Endothelial cell of umbilical vein (primary cell): Measurements from ENCODE around the gene PLAC8. TPM values are rescaled to one million over a fixed set of nuclear protein-coding genes. Genes with fewer than 3 reads are reported as not detected.

Experiments
- BruUV-seq: library from RNA; stranded (reverse); fragments of 400-500 nt; replicated peaks from 2 replicates; lab custom pipeline; 2021; lab: Mats Ljungman, UMichigan
- CTCF ChIA-PET: fragments of 300-600, 350-600 bp; sonication (Branson Sonifier 250); formaldehyde crosslinking; loops from one replicate; lab custom pipeline; 2021; ENCODE audit warnings: antibody characterized with exemption, inconsistent platforms; lab: Charles Lee
- POLR2A ChIA-PET: fragments of 300-600, 350-600 bp; sonication (Branson Sonifier 250); formaldehyde crosslinking; loops from one replicate; lab custom pipeline; 2021; ENCODE audit warnings: antibody characterized with exemption, inconsistent platforms; lab: Charles Lee
- DNase-seq: peaks from one replicate; pipeline ENCODE4 v3.0.0-alpha.2; 2011; ENCODE audit warnings: low read depth, low spot score
- FAIRE-seq: peaks from 2 replicates; lab custom pipeline; 2011; peaks lifted over from hg19 to GRCh38; lab: Jason Lieb, UNC
- H2AFZ ChIP-seq: 2 replicates; pipeline ENCODE4 v1.6.0; 2012; ENCODE audit warnings: low read depth, low read length, control low read depth, inconsistent platforms
- H3K27ac ChIP-seq: 2 replicates; pipeline ENCODE4 v1.5.1; 2011; ENCODE audit warnings: low read depth, mild to moderate bottlenecking, control low read depth, low read length, moderate library complexity; ENCODE audit not compliant: insufficient read depth
- H3K27me3 ChIP-seq, 2 experiments: 2 replicates each; pipeline versions ENCODE4 v1.6.0 to v1.6.1; 2011; ENCODE audit warnings: low read length in 2 of 2, mixed read lengths in 1 of 2; ENCODE audit not compliant: control insufficient read depth in 2 of 2, insufficient read depth in 2 of 2
- H3K36me3 ChIP-seq, 2 experiments: 2 replicates in 1 of 2; 3 replicates in 1 of 2; pipeline ENCODE4 v1.5.1; 2011; ENCODE audit warnings: low read length in 2 of 2, mild to moderate bottlenecking in 1 of 2, moderate library complexity in 1 of 2; ENCODE audit not compliant: control insufficient read depth in 2 of 2, insufficient read depth in 2 of 2; ENCODE audit errors: extremely low read depth in 1 of 2
- H3K4me1 ChIP-seq: 3 replicates; pipeline ENCODE4 v1.5.1; 2011; ENCODE audit warnings: mild to moderate bottlenecking, low read length; ENCODE audit not compliant: control insufficient read depth, insufficient read depth; ENCODE audit errors: extremely low read depth
- H3K4me2 ChIP-seq: 2 replicates; pipeline ENCODE4 v1.6.1; 2011; ENCODE audit warnings: low read length, control low read depth, mixed read lengths; ENCODE audit not compliant: insufficient read depth
- H3K4me3 ChIP-seq, 3 experiments: fragments of 200-600 bp in 1 of 3; sonication (generic), shearing (Covaris generic) in 1 of 3; replicated peaks in 1 of 3; 2 replicates each; pipeline ENCODE4 v1.5.1; 2011 to 2016; ENCODE audit warnings: control low read depth in 3 of 3, low read length in 3 of 3, mild to moderate bottlenecking in 2 of 3, inconsistent platforms in 1 of 3, low read depth in 1 of 3, moderate library complexity in 1 of 3; ENCODE audit not compliant: insufficient read depth in 1 of 3
- H3K79me2 ChIP-seq: 2 replicates; pipeline ENCODE4 v1.6.0; 2012; ENCODE audit warnings: low read length, inconsistent platforms; ENCODE audit not compliant: control insufficient read depth, insufficient read depth
- H3K9ac ChIP-seq: replicated peaks from 2 replicates; pipeline ENCODE3; 2011; ENCODE audit warnings: low read length, control low read depth; ENCODE audit not compliant: insufficient read depth; ENCODE audit errors: extremely low read depth
- H3K9me1 ChIP-seq: replicated peaks from 3 replicates; pipeline ENCODE4 v1.6.0; 2011; ENCODE audit warnings: mild to moderate bottlenecking, low read length; ENCODE audit not compliant: control insufficient read depth, insufficient read depth; ENCODE audit errors: extremely low read depth
- H3K9me3 ChIP-seq: replicated peaks from 2 replicates; pipeline ENCODE4 v1.5.1; 2012; ENCODE audit warnings: low read length, inconsistent platforms; ENCODE audit not compliant: control insufficient read depth, insufficient read depth
- H4K20me1 ChIP-seq: replicated peaks from 2 replicates; pipeline ENCODE3; 2011; ENCODE audit warnings: mild to moderate bottlenecking, low read length; ENCODE audit not compliant: control insufficient read depth, insufficient read depth; ENCODE audit errors: extremely low read depth
- EZH2 ChIP-seq: IDR thresholded peaks from 2 replicates; pipeline ENCODE4 v1.6.1; 2012; ENCODE audit warnings: borderline replicate concordance, low read depth, mild to moderate bottlenecking, moderate library complexity, low read length, inconsistent platforms; ENCODE audit not compliant: severe bottlenecking
- FOS ChIP-seq: IDR thresholded peaks from 2 replicates; pipeline ENCODE4 v1.6.1; 2011; ENCODE audit warnings: mild to moderate bottlenecking, low read length, moderate library complexity, borderline replicate concordance; ENCODE audit not compliant: insufficient read depth
- GATA2 ChIP-seq: IDR thresholded peaks from 2 replicates; pipeline ENCODE4 v1.7.0; 2011; ENCODE audit warnings: low read depth, mild to moderate bottlenecking, moderate library complexity, mixed read lengths, low read length; ENCODE audit not compliant: insufficient read length, insufficient read depth
- JUN ChIP-seq: IDR thresholded peaks from 2 replicates; pipeline ENCODE4 v1.6.1; 2011; ENCODE audit warnings: borderline replicate concordance, low read depth; ENCODE audit not compliant: insufficient read length, insufficient read depth
- MYC ChIP-seq: IDR thresholded peaks from one replicate; pipeline ENCODE4 v1.6.1; 2011; ENCODE audit warnings: mild to moderate bottlenecking, low read depth, low read length
- POLR2A ChIP-seq: IDR thresholded peaks from 2 replicates; pipeline ENCODE4 v1.6.1; 2012; ENCODE audit warnings: low read depth, mild to moderate bottlenecking, control low read depth, low read length
- POLR2AphosphoS5 ChIP-seq: IDR thresholded peaks from 2 replicates; pipeline ENCODE4 v1.6.1; 2012; ENCODE audit warnings: low read depth, mild to moderate bottlenecking, control low read depth, low read length, moderate library complexity; ENCODE audit not compliant: insufficient read depth
- dilution Hi-C: fragments of 300-500 bp; cut with MboI; formaldehyde crosslinking; loops from one replicate; pipeline ENCODE4 v1.15.0; 2019; ENCODE audit warnings: low sequenced_read_pairs; ENCODE audit not compliant: extremely low pct_ligation_motif_present
- intact Hi-C: fragments of 100-400 bp; cut with micrococcal nuclease; formaldehyde crosslinking; loops from one replicate; pipeline ENCODE4 v1.10.0; 2022
- polyA plus RNA-seq, 4 experiments: library from polyadenylated mRNA; depleted of rRNA in 3 of 4; stranded (reverse) in 3 of 4; unstranded in 1 of 4; fragments of >200 nt; gene quantifications; 2 replicates each; pipeline versions ENCODE4 v1.2.1 to v1.2.3, GENCODE V29; 2011 to 2012; ENCODE audit warnings: missing spikeins in 1 of 4
- total RNA-seq: library from RNA; stranded (reverse); gene quantifications from 2 replicates; pipeline ENCODE4 v1.2.3, GENCODE V29; 2021
- TF ChIP-seq, protein P1 (sequence below), 2 donors: IDR thresholded peaks; 1 replicate in 1 of 2; 2 replicates in 1 of 2; pipeline ENCODE4 v1.5.1; 2011; ENCODE audit warnings: low read length in 2 of 2, mild to moderate bottlenecking in 2 of 2, moderate library complexity in 2 of 2, control low read depth in 1 of 2, inconsistent platforms in 1 of 2, low read depth in 1 of 2; ENCODE audit not compliant: insufficient read depth in 1 of 2; ENCODE audit errors: extremely low read depth in 1 of 2
- TF ChIP-seq, protein P2 (sequence below): IDR thresholded peaks from 2 replicates; pipeline ENCODE4 v1.6.1; 2011; ENCODE audit not compliant: insufficient read depth, insufficient read length

Gene PLAC8
- total and polyA plus RNA-seq, 2 donors (not counting 3 experiments of a cell fraction or from before 2014, with no cell fraction given), result 4.9 to 5.7 TPM

DNA sequence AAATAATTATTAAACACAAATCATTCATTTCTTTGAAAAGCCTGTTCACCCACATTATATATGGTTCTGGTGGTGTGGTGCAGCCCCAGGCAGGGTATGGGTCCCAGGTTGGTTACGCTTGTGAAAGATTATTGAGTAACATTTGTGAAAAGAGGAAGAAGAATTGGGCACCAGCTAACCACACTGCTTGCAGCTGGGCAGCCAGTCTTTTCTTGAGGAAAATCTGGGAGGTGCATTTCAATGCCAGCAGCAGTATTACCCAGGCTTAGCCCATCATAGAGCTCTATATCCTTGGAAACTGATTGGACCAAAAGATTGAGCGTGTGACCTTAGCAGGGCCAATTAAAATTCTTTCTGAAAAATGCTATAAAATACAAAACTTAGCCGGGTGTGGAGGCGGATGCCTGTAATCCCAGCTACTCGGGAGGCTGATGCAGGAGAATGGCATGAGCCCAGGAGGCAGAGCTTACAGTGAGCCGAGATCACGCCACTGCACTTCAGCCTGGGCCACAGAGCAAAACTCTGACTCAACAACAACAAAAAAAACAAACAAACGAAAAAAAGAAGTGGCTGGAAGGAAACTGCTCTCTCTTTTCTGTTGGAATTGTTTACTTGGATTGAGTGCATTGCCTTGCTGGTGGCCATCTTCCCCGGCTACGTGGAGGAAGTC lies 9.7 kb upstream of the PLAC8 start:
- no peak overlapping the region for H3K4me3 ChIP-seq
- H3K4me2 ChIP-seq, result no peak overlapping the region
- no peaks in the 10 kb centered on the region for H3K9me1 ChIP-seq
- dilution Hi-C loops (no loop called here), intact Hi-C loops (no loop called here)
- no peaks in the 10 kb centered on the region for H3K4me1 ChIP-seq
- DNase-seq, result no peak
- BruUV-seq, result no TSS peak
- no peaks in the 10 kb centered on the region for H3K9me3 ChIP-seq
- no peak overlapping the region for H2AFZ ChIP-seq
- no peaks in the 10 kb centered on the region for H3K27me3 ChIP-seq
- no peaks in the 10 kb centered on the region for H4K20me1 ChIP-seq
- H3K36me3 ChIP-seq, result no peaks in the 10 kb centered on the region
- CTCF ChIA-PET, result interaction anchor here (0.6 to 0.7 kb wide), 2 partner anchors 9 to 32 kb away, joined by 3 read pairs; partner anchors contain the start of gene PLAC8
- no peak for FAIRE-seq
- H3K9ac ChIP-seq, result no peak overlapping the region
- H3K27ac ChIP-seq, result no peak overlapping the region
- H3K79me2 ChIP-seq, result no peaks in the 10 kb centered on the region
- TF ChIP-seq POLR2AphosphoS5, result no peak
- no peak for TF ChIP-seq FOS
- TF ChIP-seq MYC, result no peak
- TF ChIP-seq JUN, result no peak
- TF ChIP-seq, protein P1, sequence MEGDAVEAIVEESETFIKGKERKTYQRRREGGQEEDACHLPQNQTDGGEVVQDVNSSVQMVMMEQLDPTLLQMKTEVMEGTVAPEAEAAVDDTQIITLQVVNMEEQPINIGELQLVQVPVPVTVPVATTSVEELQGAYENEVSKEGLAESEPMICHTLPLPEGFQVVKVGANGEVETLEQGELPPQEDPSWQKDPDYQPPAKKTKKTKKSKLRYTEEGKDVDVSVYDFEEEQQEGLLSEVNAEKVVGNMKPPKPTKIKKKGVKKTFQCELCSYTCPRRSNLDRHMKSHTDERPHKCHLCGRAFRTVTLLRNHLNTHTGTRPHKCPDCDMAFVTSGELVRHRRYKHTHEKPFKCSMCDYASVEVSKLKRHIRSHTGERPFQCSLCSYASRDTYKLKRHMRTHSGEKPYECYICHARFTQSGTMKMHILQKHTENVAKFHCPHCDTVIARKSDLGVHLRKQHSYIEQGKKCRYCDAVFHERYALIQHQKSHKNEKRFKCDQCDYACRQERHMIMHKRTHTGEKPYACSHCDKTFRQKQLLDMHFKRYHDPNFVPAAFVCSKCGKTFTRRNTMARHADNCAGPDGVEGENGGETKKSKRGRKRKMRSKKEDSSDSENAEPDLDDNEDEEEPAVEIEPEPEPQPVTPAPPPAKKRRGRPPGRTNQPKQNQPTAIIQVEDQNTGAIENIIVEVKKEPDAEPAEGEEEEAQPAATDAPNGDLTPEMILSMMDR (IDR thresholded peaks at IDR 0.05; ENCODE audit: extremely low read depth in 1 of 2, insufficient read depth in 1 of 2, low read depth in 1 of 2, low read length in 2 of 2), result no peak
- TF ChIP-seq, protein P2, sequence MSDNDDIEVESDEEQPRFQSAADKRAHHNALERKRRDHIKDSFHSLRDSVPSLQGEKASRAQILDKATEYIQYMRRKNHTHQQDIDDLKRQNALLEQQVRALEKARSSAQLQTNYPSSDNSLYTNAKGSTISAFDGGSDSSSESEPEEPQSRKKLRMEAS, result no peak
- no peak for TF ChIP-seq GATA2
- TF ChIP-seq EZH2, result no peak
- no peak for TF ChIP-seq POLR2A
- POLR2A ChIA-PET, result no interaction called here
